ENCODE data around the gene MT1B. TPM values are rescaled to one million over a fixed set of nuclear protein-coding genes. Genes with fewer than 3 reads are reported as not detected.

The MT1B gene
- total and polyA plus RNA-seq, 2 of the 13 experiments (the other 11 are each of a cell fraction or from before 2014, with no cell fraction given), result 0.89 TPM; not detected in 1

GRCh38 chr16:56609463-56609921 lies 42.2 kb upstream of the MT1B start (continued):
- TF ChIP-seq KLF13 (CRISPR knock-in tag; IDR thresholded peaks at IDR 0.05), result no peak
- no peak for TF ChIP-seq YEATS4 (CRISPR knock-in tag; IDR thresholded peaks at IDR 0.05; ENCODE audit: borderline replicate concordance)
- no peak for TF ChIP-seq TEAD2 (CRISPR knock-in tag; IDR thresholded peaks at IDR 0.05)
- no peak for TF ChIP-seq CBX2 (IDR thresholded peaks at IDR 0.05; ENCODE audit: low read depth, low read length)
- TF ChIP-seq CBX2 (CRISPR knock-in tag; IDR thresholded peaks at IDR 0.05; ENCODE audit: low read depth), result 0 out of 2 replicates have a peak, but pooled peaks have one; percentile 38
- no peak for TF ChIP-seq KLF12 (CRISPR knock-in tag; IDR thresholded peaks at IDR 0.05; ENCODE audit: borderline replicate concordance)
- TF ChIP-seq IRX3 (CRISPR knock-in tag; IDR thresholded peaks at IDR 0.05; ENCODE audit: borderline replicate concordance, low read depth), result no peak
- TF ChIP-seq ELF1 (CRISPR knock-in tag; IDR thresholded peaks at IDR 0.05), result no peak
- 0 out of 2 replicates have a peak, but pooled peaks have one; percentile 3 for TF ChIP-seq TRIM24 (CRISPR knock-in tag; IDR thresholded peaks at IDR 0.05)
- TF ChIP-seq SATB2 (CRISPR knock-in tag; IDR thresholded peaks at IDR 0.05), result no peak
- TF ChIP-seq ZNF550 (CRISPR knock-in tag; IDR thresholded peaks at IDR 0.05; ENCODE audit: borderline replicate concordance), result no peak
- no peak for TF ChIP-seq SPEN (CRISPR knock-in tag; IDR thresholded peaks at IDR 0.05; ENCODE audit: low read depth)
- TF ChIP-seq ZNF563 (CRISPR knock-in tag; IDR thresholded peaks at IDR 0.05), result no peak
- TF ChIP-seq HNF4A (CRISPR knock-in tag; IDR thresholded peaks at IDR 0.05), result no peak
- no peak for TF ChIP-seq TFE3 (CRISPR knock-in tag; IDR thresholded peaks at IDR 0.05)
- TF ChIP-seq XRCC5 (optimal IDR thresholded peaks at IDR 0.05; ENCODE audit: low read length), result no peak
- TF ChIP-seq NCOA1 (CRISPR knock-in tag; IDR thresholded peaks at IDR 0.05), result no peak
- TF ChIP-seq MLX (CRISPR knock-in tag; IDR thresholded peaks at IDR 0.05), result no peak
- TF ChIP-seq FOXP4 (CRISPR knock-in tag; IDR thresholded peaks at IDR 0.05), result 0 out of 2 replicates have a peak, but pooled peaks have one; percentile 23
- TF ChIP-seq CERS6 (CRISPR knock-in tag; IDR thresholded peaks at IDR 0.05), result no peak
- no peak for TF ChIP-seq HIVEP1 (CRISPR knock-in tag; IDR thresholded peaks at IDR 0.05)
- no peak for TF ChIP-seq HOXD1 (CRISPR knock-in tag; IDR thresholded peaks at IDR 0.05)
- no peak for TF ChIP-seq ZNF547 (CRISPR knock-in tag; IDR thresholded peaks at IDR 0.05)
- peak; percentile 46 for TF ChIP-seq ASH2L (IDR thresholded peaks at IDR 0.05; ENCODE audit: insufficient read length, low read depth, low read length)
- no peak for TF ChIP-seq RFX5 (IDR thresholded peaks at IDR 0.05; ENCODE audit: low read depth, low read length)
- no peak for TF ChIP-seq PTBP1 (IDR thresholded peaks at IDR 0.05; ENCODE audit: low read depth, low read length, poor library complexity, severe bottlenecking)
- TF ChIP-seq ZNF75D (CRISPR knock-in tag; IDR thresholded peaks at IDR 0.05; ENCODE audit: borderline replicate concordance), result no peak
- TF ChIP-seq SAP130 (CRISPR knock-in tag; IDR thresholded peaks at IDR 0.05; ENCODE audit: low read depth), result peak; percentile 52
- TF ChIP-seq ZNF251 (CRISPR knock-in tag; IDR thresholded peaks at IDR 0.05), result no peak
